Activated CD8-positive, alpha-beta memory T cell treated with anti-CD3 and anti-CD28 coated beads, Interleukin-2, amount 50 U/mL, for 48 hours (primary cell): ENCODE results near the gene ARHGEF10L.
"Not testable (repeated sequence)": the region's sequence is repeated elsewhere in the genome, so short reads cannot be mapped to it uniquely, and the experiment has no call there.

Experiments used
- DNase-seq: peaks from one replicate; pipeline ENCODE4 v3.0.0-alpha.2; 2020

ARHGEF10L gene

GRCh38 chr1:17616731-17617279 is 77.3 kb downstream of the ARHGEF10L start:
- DNase-seq, result no peak

- DNase-seq, result no peak
Measured at GRCh38 chr1:17617787-17618557, 78.5 kb downstream of the ARHGEF10L start.

GRCh38 chr1:17618558-17619247 is 79.2 kb downstream of the ARHGEF10L start:
- no peak for DNase-seq

- no peak for DNase-seq
Measured at GRCh38 chr1:17620448-17620847, 81.0 kb downstream of the ARHGEF10L start.

DNA sequence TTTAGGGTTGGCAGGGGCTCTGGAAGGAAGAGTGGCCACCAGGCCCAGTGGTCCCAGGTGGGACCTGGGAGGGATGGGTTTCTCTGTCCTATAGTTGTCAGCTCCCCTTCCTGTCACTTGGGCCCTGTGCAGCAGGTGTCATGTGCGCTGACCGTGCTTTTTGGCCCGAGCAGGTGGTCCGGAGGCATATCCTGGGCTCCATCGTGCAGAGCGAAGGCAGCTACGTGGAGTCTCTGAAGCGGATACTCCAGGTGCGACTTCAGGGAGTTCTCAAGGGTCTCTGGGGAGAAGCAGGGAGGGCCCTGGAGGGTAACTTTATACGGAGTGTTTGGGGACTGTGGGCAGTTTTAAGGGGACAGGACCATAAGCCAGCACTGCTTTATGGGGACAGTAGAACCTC is 82.2 kb downstream of the ARHGEF10L start:
- no peak for DNase-seq

DNA sequence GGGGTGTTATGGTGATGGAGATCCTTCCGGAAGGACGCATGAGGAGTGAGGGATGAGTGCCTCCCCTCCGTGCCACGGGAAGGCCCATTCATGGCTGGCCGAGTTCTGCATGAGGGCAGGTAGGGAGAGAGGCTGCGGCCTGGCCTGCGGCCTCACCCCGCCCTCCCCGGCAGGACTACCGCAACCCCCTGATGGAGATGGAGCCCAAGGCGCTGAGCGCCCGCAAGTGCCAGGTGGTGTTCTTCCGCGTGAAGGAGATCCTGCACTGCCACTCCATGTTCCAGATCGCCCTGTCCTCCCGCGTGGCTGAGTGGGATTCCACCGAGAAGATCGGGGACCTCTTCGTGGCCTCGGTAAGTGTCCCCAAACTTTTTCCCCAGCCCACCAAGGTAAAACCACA is 83.3 kb downstream of the ARHGEF10L start:
- no peak for DNase-seq

GRCh38 chr1:17624611-17625233 is 85.2 kb downstream of the ARHGEF10L start:
- DNase-seq, result no peak

GRCh38 chr1:17627239-17628052 is 87.9 kb downstream of the ARHGEF10L start:
- no peak for DNase-seq

GRCh38 chr1:17629046-17629445 is 89.5 kb downstream of the ARHGEF10L start:
- DNase-seq, result not testable (repeated sequence)

- DNase-seq, result no peak
Measured at GRCh38 chr1:17629460-17629859, 90.0 kb downstream of the ARHGEF10L start.

GRCh38 chr1:17630048-17630830 is 90.7 kb downstream of the ARHGEF10L start:
- DNase-seq, result no peak

- no peak for DNase-seq
Measured at GRCh38 chr1:17630986-17631385, 91.5 kb downstream of the ARHGEF10L start.

DNA sequence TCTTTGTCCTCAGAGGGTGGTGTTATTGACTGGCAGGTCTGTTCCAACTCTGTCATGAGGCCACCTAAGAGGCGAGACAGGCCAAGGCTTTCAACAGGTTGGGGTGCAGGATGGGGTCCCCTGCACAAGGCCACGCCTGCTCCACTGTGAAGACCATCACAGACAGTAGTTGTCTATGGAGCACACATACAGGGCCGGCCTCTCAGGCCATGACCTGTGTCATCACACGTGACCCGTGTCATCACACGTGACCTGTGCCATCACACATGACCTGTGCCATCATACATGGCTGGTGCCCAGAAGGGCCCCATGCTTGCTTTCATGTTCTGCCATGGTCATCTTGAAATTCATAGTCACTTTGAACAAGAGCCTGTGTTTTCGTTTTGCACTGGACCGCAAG is 91.9 kb downstream of the ARHGEF10L start:
- DNase-seq, result no peak

DNA sequence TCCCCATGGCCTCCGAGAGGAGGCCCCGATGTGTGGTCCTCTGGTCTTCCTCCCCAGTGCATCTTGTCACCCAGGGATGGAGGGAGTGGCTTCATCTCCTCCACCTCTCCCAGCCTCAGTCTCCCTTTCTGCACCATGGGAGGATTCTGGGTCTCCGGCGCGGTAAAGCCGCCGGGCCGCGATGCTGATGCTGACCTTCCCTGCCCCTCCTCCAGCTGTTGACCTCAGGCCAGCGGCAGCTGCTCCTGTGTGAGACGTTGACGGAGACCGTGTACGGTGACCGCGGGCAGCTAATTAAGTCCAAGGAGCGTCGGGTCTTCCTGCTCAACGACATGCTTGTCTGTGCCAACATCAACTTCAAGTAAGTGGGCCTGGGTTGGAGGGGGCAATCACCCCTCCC is 92.6 kb downstream of the ARHGEF10L start:
- DNase-seq, result no peak

- no peak for DNase-seq
Measured at GRCh38 chr1:17632541-17633184, 93.2 kb downstream of the ARHGEF10L start.

DNA sequence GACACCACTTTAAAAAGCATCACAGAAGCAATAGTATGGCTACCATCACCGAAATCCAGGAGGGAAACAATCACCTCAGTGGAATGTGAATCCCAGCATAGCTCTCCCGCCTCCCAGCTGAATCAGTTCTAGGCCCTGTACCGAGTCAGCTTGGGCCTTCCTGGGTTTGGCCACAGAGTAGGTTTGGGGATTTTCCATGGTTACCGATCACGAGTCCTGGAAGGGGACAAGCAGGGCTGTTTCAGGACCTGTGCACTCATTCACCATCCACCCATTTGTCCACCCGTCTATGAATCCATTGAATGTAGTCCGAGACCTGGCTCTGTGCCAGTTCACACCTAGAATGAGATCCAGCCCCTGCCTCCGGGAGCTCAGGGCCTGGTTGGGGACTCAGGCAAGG is 94.2 kb downstream of the ARHGEF10L start:
- no peak for DNase-seq

- DNase-seq, result no peak
Measured at GRCh38 chr1:17635276-17635675, 95.8 kb downstream of the ARHGEF10L start.

GRCh38 chr1:17635811-17636210 is 96.3 kb downstream of the ARHGEF10L start:
- DNase-seq, result no peak

- DNase-seq, result no peak
Measured at GRCh38 chr1:17636612-17637011, 97.1 kb downstream of the ARHGEF10L start.

GRCh38 chr1:17637055-17637454 is 97.6 kb downstream of the ARHGEF10L start:
- no peak for DNase-seq

DNA sequence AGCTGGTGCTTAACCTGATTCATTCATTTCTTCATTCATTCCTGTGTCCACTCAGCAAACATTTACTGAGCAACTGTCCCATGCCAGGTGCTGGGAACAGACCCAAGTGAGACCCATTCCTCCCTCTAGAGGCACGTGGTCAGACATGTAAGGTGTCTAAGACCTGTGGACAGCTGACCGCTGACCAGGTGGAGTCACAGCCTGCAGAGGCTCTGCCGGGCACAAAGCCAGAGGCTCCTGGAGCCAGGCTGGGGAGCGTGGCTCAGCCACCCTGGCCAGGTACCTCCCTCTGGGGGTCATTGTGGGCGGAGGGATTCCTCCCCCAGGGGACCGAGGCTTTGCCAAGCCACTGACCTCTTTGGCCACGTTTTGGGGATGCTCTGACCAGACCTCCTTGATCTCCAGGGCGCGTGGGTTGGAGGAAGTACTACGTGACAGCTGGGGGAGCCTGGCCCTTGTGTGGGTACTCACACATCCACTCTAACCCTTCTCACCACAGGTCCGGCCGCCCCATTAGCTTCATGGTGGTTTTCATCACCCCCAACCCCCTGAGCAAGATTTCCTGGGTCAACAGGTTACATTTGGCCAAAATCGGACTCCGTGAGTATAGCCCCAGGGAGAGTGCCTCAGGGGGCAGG is 100.3 kb downstream of the ARHGEF10L start:
- DNase-seq, result no peak
